IPS-NIHi7 (cell line): Measurements from ENCODE around the gene ADAMTSL1.

Experiments
- DNase-seq: peaks from one replicate; pipeline ENCODE4 v3.0.0; 2012; ENCODE audit warnings: mixed read lengths; ENCODE audit errors: extremely low spot score

Gene ADAMTSL1

DNA sequence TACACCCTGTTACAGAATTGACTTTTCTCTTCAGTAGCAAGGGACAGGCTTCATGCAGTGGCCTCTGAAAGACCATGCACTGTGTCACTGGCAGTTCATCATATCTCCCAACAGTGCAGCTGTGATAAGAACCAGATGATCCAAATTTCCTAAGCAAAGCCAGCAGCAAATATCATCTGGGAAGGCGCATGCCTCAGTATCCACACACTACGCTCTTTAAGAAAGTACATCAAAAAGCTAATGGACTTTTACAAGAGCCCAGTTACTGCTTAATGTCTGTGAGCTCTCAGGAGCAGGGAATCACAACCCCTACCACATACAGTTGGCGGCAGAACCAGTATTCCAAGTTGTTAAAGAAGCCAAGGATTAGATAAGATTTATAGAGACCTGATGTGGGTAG is 25.1 kb downstream of the ADAMTSL1 start:
- no peak for DNase-seq

DNA sequence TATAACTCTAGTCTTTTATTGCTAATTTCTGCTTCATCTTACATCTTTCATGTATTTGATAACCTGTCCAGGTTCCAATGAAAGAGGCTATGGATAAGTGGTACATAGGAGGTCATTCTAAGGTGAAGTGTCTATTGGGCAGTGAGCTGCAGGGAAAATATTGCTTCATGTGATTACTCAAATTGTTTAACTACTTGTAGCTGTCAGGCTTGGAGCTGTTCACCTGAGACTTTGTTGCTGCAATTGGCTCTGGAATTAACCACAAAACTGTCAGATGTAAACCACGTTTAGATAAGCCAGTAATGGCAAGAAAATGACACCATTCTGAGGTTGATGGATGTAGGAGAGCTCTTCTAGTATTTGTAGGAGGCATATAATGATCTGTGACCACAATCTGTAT is 26.0 kb downstream of the ADAMTSL1 start:
- no peak for DNase-seq

DNA sequence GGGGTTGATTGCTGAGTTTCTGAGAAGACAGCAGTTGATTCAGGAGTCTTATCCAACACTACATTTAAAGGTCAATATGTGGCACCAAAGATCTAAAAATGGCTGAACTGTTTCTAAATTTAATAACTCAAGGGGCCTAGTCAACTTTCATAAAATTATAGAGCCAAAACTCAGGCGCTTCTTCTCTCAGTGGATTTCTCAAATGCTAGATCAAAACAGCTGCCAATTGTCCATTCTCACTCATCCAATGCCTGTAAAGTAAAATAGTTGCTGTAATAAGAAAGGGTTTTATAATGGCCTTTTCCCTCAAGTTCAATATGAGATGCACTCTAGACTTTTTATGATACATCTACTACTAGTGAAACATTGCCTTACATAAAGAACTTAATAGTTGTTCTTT is 26.5 kb downstream of the ADAMTSL1 start:
- no peak for DNase-seq

- DNase-seq, result no peak
These were observed 28.0 kb downstream of the ADAMTSL1 start for GRCh38 chr9:18501949-18502348.

DNA sequence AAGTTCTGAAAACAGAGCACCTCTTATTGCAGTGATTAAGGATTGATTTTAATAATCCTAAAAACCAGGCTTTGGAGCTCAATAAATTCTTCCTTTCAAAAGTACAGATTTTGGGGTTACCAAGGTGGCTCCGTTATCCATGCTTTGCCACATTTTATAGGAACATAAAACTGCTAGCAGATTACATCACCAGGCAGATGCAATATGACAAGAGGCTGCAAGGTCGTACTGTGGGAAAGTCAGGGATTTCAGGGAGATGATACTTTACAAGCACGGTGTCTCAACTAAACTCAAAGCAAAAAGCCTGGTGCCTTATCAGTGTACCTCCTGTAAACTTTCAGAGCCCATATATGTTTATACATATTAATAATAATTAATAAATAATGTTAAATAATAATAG is 28.6 kb downstream of the ADAMTSL1 start:
- no peak for DNase-seq

- peak; percentile 69 for DNase-seq
These were observed 30.8 kb downstream of the ADAMTSL1 start for GRCh38 chr9:18504707-18505106.

DNA sequence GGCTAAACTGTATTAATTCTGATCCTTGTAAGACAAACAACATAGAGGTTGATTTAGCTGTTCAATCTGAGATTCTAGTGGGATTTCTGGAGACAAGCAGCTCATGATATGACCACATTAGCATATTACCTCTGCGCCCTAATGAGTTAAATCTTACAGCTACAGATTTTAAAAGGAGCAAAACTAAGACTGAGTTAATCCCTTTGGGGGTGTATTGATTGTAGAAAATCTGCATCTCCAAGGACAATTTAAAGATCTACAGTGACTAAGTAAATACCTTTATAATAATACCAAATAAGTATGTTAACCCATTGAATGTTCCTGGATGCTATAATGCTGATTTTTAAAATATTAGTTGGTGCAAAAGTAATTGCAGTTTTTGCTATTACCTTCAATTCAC is 33.2 kb downstream of the ADAMTSL1 start:
- DNase-seq, result no peak

DNA sequence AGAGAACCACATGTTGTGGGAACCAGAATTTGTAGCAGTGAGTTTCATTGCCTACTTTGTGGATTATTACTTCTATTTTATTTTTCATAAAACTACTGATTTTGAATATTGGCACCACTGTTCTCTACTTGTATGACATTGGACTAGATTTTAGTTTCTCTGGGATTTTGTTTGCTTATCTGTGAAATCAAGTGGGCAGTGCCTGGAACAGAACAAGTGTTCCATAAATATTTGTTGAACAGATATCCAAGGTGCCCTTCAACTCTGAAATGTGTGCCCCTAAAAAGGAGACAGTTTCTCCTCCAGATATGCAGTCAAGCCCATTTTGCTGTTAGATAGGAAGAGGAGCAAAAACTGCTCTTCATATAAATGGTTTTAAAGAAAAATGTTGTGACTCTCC is 42.6 kb downstream of the ADAMTSL1 start:
- DNase-seq, result no peak

- no peak for DNase-seq
These were observed 43.0 kb downstream of the ADAMTSL1 start for GRCh38 chr9:18516965-18517364.

DNA sequence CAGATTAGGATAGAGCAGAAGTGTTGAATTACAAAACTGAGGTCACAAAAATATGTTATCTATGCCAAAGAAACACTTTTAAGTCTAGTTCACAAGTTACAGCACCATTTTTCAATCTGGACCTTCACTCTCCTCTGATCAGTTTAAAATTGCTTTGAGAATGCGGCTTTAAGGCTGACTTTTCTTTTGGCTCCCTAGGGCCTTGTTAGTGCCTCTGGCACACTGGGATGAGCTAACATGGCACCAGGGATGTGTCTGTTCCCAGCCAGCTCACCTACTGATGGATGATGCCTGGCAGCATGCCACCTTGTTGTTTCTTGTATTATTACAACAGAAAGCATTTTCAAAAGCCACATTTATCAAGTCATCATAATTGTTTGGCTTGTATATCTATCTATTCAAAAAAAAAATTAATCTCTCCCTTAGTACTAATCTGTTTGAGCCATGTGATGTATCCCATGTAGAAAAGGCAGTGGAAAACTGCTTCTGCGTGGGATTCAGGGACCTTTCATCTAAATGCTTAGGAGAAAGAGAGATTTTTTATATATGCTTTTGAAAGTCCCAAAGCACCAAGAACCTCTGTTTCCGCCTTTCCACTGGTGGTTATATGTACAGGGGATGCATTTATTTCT is 46.6 kb downstream of the ADAMTSL1 start:
- DNase-seq, result no peak

DNA sequence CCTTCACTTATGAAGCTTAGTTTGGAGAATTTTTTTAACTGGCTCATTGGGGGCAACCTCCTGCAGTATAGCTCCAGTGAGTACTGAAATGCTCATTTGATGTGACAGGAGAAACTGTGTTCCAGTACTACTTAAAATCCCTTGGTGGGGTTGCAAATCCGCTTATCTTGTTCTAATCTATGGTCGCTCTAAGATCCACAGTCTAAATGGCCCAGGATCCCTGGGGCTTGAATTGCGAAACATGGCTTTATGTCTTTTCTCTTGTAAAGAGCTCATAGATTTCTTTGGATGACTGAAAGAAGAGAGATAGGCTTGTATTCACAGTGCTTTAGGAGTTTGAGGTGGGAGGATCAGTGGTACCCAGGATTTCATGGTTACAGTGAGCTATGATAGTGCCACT is 52.7 kb downstream of the ADAMTSL1 start:
- no peak for DNase-seq

GRCh38 chr9:18531136-18532065 is 57.4 kb downstream of the ADAMTSL1 start:
- DNase-seq, result no peak

- DNase-seq, result no peak
These were observed 60.7 kb downstream of the ADAMTSL1 start for GRCh38 chr9:18534611-18535010.

GRCh38 chr9:18536554-18536953 is 62.6 kb downstream of the ADAMTSL1 start:
- DNase-seq, result no peak

DNA sequence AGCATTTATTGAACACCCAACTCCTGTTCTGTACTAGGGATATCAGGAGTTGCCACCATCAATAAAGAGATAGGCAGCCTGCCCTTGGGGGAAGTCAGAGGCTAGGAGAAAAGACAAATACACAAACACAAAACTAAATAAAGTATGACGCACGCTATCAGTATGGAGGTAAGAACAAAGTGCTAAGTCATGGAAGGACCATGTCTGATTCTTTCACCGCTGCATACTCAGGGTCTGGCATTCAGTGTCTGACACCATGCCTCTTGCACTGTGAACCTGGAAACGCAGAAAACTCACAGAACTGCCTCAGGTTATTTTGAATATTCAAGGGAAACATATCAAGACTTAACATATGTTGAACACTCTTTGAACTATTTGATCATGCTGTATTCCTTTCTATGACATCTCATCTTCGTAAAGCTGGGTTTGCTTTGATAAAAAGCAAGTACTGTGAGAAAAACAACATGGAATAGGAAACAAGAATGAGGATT is 65.3 kb downstream of the ADAMTSL1 start:
- DNase-seq, result no peak

GRCh38 chr9:18542837-18543405 is 69.0 kb downstream of the ADAMTSL1 start:
- DNase-seq, result no peak

DNA sequence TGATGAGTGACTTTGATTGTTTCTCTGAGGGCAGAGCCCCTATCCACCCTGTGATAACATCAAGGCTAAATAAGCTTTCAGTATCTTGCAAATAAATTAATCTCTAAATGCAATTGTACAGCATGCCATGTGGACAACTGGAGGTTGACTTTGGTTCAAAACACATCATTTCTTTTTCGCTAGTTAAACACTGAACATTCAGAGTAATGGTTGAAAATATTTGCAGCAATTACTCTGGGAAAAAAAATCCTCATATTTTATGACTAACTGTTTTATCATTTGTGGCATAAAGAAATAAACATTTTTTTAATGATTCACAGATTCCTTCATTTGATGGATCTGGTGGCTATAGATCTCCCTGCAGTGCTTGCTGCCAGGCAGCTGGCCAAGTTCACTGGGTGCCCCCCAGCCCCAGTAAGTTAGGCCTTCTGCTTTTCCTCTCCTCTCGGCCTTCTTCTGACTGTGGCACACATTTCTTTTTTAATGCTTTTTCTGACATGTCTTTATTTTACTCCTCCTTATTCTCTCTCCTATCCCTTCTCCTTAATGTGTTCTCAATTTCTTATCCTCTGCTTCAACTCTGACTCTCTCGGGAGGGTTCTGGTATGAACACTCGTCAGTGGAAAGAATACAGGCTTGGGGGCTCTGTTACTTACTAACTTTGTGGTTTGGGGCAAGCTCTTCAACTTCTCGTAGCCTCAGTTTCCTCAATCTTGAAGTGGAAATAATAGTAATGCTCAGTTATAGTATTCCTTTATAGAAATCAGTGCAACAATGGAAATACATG is 69.6 kb downstream of the ADAMTSL1 start:
- no peak for DNase-seq

DNA sequence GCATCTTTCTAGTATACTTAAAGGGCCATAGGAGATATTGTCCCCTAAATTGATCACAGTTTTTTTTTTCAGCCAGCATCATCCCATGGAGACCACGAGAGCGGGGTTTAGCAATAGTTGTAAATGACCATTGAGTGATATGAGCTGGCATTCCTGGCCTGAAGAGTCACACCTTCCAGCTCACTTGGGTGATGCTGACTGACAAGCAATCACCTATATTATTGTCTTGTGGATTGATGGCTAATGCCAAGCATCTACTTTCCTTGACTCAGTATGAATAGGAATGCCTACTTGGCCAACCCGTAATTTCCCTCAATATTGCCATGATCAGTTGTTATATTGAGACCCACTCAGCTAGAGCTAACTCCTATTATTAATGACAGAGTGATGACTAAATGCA is 70.5 kb downstream of the ADAMTSL1 start:
- DNase-seq, result no peak

GRCh38 chr9:18545636-18546360 is 71.8 kb downstream of the ADAMTSL1 start:
- no peak for DNase-seq

- DNase-seq, result no peak
These were observed 74.5 kb downstream of the ADAMTSL1 start for GRCh38 chr9:18548456-18548855.

- DNase-seq, result no peak
These were observed 75.8 kb downstream of the ADAMTSL1 start for GRCh38 chr9:18549772-18550171.
